ENCODE measurements around the gene IER5L.

IER5L gene

DNA sequence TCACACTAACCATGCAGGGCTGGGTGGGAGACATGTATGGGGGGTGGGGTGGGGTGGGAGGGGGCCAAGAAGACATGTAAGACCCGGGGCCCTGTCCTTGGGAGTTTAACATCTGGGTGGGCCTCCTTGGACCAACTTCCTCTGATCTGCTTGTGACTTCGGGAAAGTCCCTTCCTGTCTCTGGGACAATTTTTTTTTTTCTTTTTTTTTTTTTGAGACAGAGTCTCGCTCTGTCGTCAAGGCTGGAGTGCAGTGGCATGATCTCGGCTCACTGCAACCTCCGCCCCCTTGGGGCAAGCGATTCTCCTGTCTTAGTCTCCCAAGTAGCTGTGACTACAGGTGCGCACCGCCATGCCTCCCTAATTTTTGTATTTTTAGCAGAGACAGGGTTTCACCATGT, 23.8 kb upstream of the IER5L start:
- no peak for TF ChIP-seq POLR2AphosphoS5 (IDR thresholded peaks at IDR 0.05; ENCODE audit: low read depth, low read length)
- TF ChIP-seq FOXP2 (optimal IDR thresholded peaks at IDR 0.05; ENCODE audit: borderline replicate concordance, extremely low read depth, extremely low read length, insufficient read depth), result no peak
- TF ChIP-seq TAF1 (IDR thresholded peaks at IDR 0.05; ENCODE audit: borderline replicate concordance, insufficient read depth, low read length), result no peak
- TF ChIP-seq, protein P1, sequence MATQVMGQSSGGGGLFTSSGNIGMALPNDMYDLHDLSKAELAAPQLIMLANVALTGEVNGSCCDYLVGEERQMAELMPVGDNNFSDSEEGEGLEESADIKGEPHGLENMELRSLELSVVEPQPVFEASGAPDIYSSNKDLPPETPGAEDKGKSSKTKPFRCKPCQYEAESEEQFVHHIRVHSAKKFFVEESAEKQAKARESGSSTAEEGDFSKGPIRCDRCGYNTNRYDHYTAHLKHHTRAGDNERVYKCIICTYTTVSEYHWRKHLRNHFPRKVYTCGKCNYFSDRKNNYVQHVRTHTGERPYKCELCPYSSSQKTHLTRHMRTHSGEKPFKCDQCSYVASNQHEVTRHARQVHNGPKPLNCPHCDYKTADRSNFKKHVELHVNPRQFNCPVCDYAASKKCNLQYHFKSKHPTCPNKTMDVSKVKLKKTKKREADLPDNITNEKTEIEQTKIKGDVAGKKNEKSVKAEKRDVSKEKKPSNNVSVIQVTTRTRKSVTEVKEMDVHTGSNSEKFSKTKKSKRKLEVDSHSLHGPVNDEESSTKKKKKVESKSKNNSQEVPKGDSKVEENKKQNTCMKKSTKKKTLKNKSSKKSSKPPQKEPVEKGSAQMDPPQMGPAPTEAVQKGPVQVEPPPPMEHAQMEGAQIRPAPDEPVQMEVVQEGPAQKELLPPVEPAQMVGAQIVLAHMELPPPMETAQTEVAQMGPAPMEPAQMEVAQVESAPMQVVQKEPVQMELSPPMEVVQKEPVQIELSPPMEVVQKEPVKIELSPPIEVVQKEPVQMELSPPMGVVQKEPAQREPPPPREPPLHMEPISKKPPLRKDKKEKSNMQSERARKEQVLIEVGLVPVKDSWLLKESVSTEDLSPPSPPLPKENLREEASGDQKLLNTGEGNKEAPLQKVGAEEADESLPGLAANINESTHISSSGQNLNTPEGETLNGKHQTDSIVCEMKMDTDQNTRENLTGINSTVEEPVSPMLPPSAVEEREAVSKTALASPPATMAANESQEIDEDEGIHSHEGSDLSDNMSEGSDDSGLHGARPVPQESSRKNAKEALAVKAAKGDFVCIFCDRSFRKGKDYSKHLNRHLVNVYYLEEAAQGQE (IDR thresholded peaks at IDR 0.05; ENCODE audit: insufficient read depth in 1 of 2, low read depth in 2 of 2, low read length in 2 of 2), result no peak

DNA sequence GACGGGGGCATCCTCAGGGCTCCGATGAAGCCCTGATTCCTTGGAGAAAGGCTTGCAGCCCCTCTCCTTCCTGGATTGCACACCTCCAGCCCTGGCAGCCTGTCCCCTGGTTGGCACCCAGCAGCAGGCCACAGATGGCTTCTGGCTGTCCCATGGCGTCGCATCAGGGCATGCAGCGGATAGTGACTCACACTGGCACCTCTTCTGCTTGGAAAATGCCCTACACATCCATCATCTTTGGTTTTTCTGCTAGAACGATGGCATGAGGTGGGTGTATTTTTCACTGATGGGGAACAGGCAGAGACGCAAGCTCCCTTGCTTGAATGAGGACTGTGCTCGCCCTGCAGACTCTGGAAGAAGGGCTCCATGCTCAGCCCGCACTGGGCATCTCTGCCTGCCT, 23.2 kb upstream of the IER5L start:
- no peak for TF ChIP-seq FOXP2 (optimal IDR thresholded peaks at IDR 0.05; ENCODE audit: borderline replicate concordance, extremely low read depth, extremely low read length, insufficient read depth)
- TF ChIP-seq SIN3A (IDR thresholded peaks at IDR 0.05; ENCODE audit: borderline replicate concordance, insufficient read depth, low read length), result no peak

DNA sequence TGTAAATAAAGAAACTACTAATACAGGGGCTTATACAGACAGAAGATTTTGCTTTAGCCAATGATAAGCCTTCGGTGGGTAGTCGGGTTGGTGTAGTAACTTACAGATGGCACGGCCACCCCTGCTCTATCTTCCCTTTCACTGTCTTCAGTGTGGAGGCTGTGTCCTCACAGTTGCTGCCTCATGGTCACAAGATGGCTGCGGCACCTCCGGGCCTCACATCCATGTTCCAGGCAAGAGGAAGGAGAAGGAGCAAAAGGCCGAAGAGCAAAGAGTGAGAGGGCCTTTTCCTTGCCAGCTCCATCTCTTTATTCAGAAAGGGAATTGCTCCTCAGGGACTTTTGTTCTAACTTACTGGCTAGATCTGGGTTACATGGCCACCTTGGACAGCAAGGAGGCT, 22.2 kb upstream of the IER5L start:
- TF ChIP-seq SIN3A (IDR thresholded peaks at IDR 0.05; ENCODE audit: borderline replicate concordance, insufficient read depth, low read length) (no peak), POLR2AphosphoS5 (IDR thresholded peaks at IDR 0.05; ENCODE audit: low read depth, low read length) (no peak), FOXP2 (optimal IDR thresholded peaks at IDR 0.05; ENCODE audit: borderline replicate concordance, extremely low read depth, extremely low read length, insufficient read depth) (no peak), TAF1 (IDR thresholded peaks at IDR 0.05; ENCODE audit: borderline replicate concordance, insufficient read depth, low read length) (no peak)
- TF ChIP-seq, protein P1 (IDR thresholded peaks at IDR 0.05; ENCODE audit: insufficient read depth in 1 of 2, low read depth in 2 of 2, low read length in 2 of 2), result no peak

DNA sequence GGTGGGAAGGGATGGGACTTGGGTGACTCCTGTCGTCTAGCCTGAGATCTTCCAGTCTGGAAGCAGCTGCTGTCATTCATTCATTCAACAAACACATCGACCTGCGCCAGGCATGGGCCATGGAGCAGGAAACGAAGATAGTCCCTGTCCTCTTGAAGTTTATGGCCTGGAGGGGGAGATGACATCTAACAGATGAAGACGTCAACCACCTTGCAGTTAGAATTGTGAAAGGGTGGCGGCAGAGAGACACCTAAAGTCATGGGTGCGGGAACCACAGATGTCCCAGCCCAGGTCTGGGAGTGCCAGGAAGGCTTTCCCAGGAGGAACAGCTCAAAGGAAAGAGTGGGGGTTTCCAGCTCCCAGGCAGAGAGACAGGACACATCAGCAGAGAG, 21.0 kb upstream of the IER5L start:
- TF ChIP-seq TAF1 (IDR thresholded peaks at IDR 0.05; ENCODE audit: borderline replicate concordance, insufficient read depth, low read length) (no peak), SIN3A (IDR thresholded peaks at IDR 0.05; ENCODE audit: borderline replicate concordance, insufficient read depth, low read length) (no peak), POLR2AphosphoS5 (IDR thresholded peaks at IDR 0.05; ENCODE audit: low read depth, low read length) (no peak), FOXP2 (optimal IDR thresholded peaks at IDR 0.05; ENCODE audit: borderline replicate concordance, extremely low read depth, extremely low read length, insufficient read depth) (no peak)
- TF ChIP-seq, protein P1 (IDR thresholded peaks at IDR 0.05; ENCODE audit: insufficient read depth in 1 of 2, low read depth in 2 of 2, low read length in 2 of 2), result no peak

DNA sequence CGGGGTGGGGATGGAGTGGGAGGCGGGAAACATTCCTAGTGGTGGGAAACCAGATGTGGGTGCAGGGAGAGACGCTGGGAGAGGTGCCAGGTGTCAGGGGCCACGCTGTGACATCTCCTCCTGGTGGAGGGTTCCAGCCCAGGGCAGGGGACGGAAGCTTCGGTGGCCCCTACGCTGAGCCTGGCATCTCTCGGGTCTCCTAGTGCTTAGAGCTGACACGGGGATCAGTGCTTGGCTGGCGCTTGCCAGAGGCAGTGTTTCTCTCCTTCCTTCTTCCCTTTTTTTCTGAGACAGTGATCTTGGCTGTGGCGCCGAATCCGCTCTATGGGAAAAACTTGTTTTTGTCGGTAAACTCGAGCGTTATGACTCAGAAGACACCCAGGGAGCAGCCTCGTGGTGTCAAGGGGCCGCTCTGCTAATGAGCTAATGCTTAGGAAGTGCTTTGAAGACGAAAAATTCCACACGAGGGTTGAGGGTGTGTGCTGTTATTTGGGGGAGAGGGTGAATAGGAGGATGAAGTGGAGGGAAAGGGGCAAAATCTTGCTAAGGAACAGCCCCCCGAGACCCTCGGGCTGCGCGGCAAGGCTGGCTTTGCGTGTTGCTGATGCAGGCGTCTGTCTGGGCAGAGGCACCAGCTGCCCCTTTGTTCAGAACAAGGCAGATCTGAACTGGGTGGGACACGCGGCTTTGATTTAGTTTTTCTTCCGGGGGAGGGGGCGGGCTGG, 20.4 kb upstream of the IER5L start:
- TF ChIP-seq, protein P1 (IDR thresholded peaks at IDR 0.05; ENCODE audit: insufficient read depth in 1 of 2, low read depth in 2 of 2, low read length in 2 of 2), result no peak
- TF ChIP-seq TAF1 (IDR thresholded peaks at IDR 0.05; ENCODE audit: borderline replicate concordance, insufficient read depth, low read length) (no peak), FOXP2 (optimal IDR thresholded peaks at IDR 0.05; ENCODE audit: borderline replicate concordance, extremely low read depth, extremely low read length, insufficient read depth) (no peak), POLR2AphosphoS5 (IDR thresholded peaks at IDR 0.05; ENCODE audit: low read depth, low read length) (no peak), SIN3A (IDR thresholded peaks at IDR 0.05; ENCODE audit: borderline replicate concordance, insufficient read depth, low read length) (no peak)
